ENCODE measurements around the gene SUPT3H.

DNA sequence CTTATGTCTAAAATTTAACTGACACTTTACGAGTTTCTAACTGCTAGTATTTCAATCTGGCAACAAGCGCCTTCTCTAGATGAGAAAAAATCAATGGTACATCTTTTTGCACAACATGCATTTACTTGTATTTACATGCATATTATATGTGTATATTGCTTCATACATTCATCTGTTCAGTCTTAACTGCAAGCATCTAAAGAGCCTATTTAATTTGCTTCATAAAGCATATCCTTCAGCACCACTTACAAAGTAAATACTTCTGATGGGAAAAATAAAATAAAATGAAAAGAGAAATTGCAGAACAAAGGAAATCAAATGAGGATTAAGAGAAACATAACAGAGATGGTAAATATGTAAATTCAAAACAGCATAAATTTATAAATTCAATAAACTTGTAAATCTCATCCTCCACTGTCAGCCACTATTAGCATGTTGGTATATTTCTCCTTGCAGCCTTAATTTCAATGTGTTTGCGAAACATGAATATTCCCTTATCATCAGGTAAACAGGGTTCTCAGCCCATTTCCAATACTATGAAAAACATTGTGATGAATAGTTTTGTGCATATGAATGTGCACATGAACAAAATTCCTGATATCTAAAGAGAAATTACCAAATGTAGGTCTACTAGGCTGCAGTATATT is 382.1 kb downstream of the SUPT3H start:
- TF ChIP-seq GATA3 (IDR thresholded peaks at IDR 0.05; ENCODE audit: low read depth, low read length) (no peak), GATA2 (IDR thresholded peaks at IDR 0.05; ENCODE audit: low read depth, low read length) (no peak)
